ENCODE results near the gene C1orf159. TPM values are rescaled to one million over a fixed set of nuclear protein-coding genes. Genes with fewer than 3 reads are reported as not detected.

The C1orf159 gene
- total RNA-seq, 2 donors from 2014 or later, result 23.1 to 29.5 TPM

- H3K36me3 ChIP-seq (ENCODE audit: control insufficient read depth, insufficient read depth, low read length), result no peaks in the 10 kb centered on the region
- 92 to 93% methylated on average over 18 to 32 of the region's 32 CpGs for WGBS, 2 experiments (ENCODE audit: insufficient coverage in 1 of 2, insufficient read length in 1 of 2)
- H3K27me3 ChIP-seq (ENCODE audit: control insufficient read depth, insufficient read depth, low read length, poor library complexity, severe bottlenecking), result no peaks in the 10 kb centered on the region
- Mint-ChIP-seq H3K4me3 (no peak overlapping the region), H3K27me3 (ENCODE audit: insufficient read depth) (peaks cover 4% of the 10 kb centered on the region), H3K36me3 (ENCODE audit: low read depth) (no peaks in the 10 kb centered on the region), H3K27ac (no peak overlapping the region), H3K9me3 (no peaks in the 10 kb centered on the region), H3K4me1 (no peaks in the 10 kb centered on the region)
- no peak overlapping the region for H3K4me3 ChIP-seq (ENCODE audit: low read length)
- H3K27ac ChIP-seq (ENCODE audit: low read depth, low read length), result no peak overlapping the region
- no peaks in the 10 kb centered on the region for H3K4me1 ChIP-seq (ENCODE audit: control insufficient read depth, insufficient read depth, low read length)
- H3K9me3 ChIP-seq (ENCODE audit: control insufficient read depth, low read length), result no peaks in the 10 kb centered on the region
- TF ChIP-seq CTCF (conservative IDR thresholded peaks at IDR 0.05), result no peak
- no peak overlapping the region for H3K9ac ChIP-seq (ENCODE audit: extremely low read depth, low read length, poor library complexity, severe bottlenecking)
- no peak for DNase-seq
These were observed 17.3 kb upstream of the C1orf159 start for GRCh38 chr1:1132956-1133750.

- no peaks in the 10 kb centered on the region for H3K27me3 ChIP-seq (ENCODE audit: control insufficient read depth, insufficient read depth, low read length, poor library complexity, severe bottlenecking)
- Mint-ChIP-seq H3K27ac (no peak overlapping the region), H3K36me3 (ENCODE audit: low read depth) (no peaks in the 10 kb centered on the region), H3K4me3 (no peak overlapping the region), H3K4me1 (no peaks in the 10 kb centered on the region), H3K27me3 (ENCODE audit: insufficient read depth) (no peaks in the 10 kb centered on the region), H3K9me3 (no peaks in the 10 kb centered on the region)
- no peak overlapping the region for H3K27ac ChIP-seq (ENCODE audit: low read depth, low read length)
- H3K9ac ChIP-seq (ENCODE audit: extremely low read depth, low read length, poor library complexity, severe bottlenecking), result no peak overlapping the region
- DNase-seq, result no peak
- TF ChIP-seq CTCF (conservative IDR thresholded peaks at IDR 0.05), result no peak
- whole genome bisulfite sequencing, 2 experiments (ENCODE audit: insufficient coverage in 1 of 2, insufficient read length in 1 of 2), result 93 to 94% methylated on average over 31 to 48 of the region's 48 CpGs
- H3K4me3 ChIP-seq (ENCODE audit: low read length), result no peak overlapping the region
- H3K4me1 ChIP-seq (ENCODE audit: control insufficient read depth, insufficient read depth, low read length), result no peaks in the 10 kb centered on the region
- no peaks in the 10 kb centered on the region for H3K36me3 ChIP-seq (ENCODE audit: control insufficient read depth, insufficient read depth, low read length)
- H3K9me3 ChIP-seq (ENCODE audit: control insufficient read depth, low read length), result no peaks in the 10 kb centered on the region
These were observed 16.4 kb upstream of the C1orf159 start for GRCh38 chr1:1132042-1132950.

GRCh38 chr1:1130206-1131120, 14.6 kb upstream of the C1orf159 start:
- Mint-ChIP-seq H3K4me1 (no peaks in the 10 kb centered on the region), H3K36me3 (ENCODE audit: low read depth) (no peaks in the 10 kb centered on the region), H3K9me3 (no peaks in the 10 kb centered on the region), H3K27ac (no peak overlapping the region), H3K4me3 (no peak overlapping the region), H3K27me3 (ENCODE audit: insufficient read depth) (no peaks in the 10 kb centered on the region)
- 88 to 92% methylated on average over 36 to 43 of the region's 43 CpGs for WGBS, 2 experiments (ENCODE audit: insufficient coverage in 1 of 2, insufficient read length in 1 of 2)
- Histone ChIP-seq H3K27ac (ENCODE audit: low read depth, low read length) (no peak overlapping the region), H3K36me3 (ENCODE audit: control insufficient read depth, insufficient read depth, low read length) (no peaks in the 10 kb centered on the region), H3K9ac (ENCODE audit: extremely low read depth, low read length, poor library complexity, severe bottlenecking) (no peak overlapping the region), H3K27me3 (ENCODE audit: control insufficient read depth, insufficient read depth, low read length, poor library complexity, severe bottlenecking) (no peaks in the 10 kb centered on the region), H3K4me3 (ENCODE audit: low read length) (no peak overlapping the region), H3K9me3 (ENCODE audit: control insufficient read depth, low read length) (no peaks in the 10 kb centered on the region), H3K4me1 (ENCODE audit: control insufficient read depth, insufficient read depth, low read length) (no peaks in the 10 kb centered on the region)
- DNase-seq, result no peak
- TF ChIP-seq CTCF (conservative IDR thresholded peaks at IDR 0.05), result no peak
